ENCODE measurements around the gene PRKAR2A.

PRKAR2A gene

DNA sequence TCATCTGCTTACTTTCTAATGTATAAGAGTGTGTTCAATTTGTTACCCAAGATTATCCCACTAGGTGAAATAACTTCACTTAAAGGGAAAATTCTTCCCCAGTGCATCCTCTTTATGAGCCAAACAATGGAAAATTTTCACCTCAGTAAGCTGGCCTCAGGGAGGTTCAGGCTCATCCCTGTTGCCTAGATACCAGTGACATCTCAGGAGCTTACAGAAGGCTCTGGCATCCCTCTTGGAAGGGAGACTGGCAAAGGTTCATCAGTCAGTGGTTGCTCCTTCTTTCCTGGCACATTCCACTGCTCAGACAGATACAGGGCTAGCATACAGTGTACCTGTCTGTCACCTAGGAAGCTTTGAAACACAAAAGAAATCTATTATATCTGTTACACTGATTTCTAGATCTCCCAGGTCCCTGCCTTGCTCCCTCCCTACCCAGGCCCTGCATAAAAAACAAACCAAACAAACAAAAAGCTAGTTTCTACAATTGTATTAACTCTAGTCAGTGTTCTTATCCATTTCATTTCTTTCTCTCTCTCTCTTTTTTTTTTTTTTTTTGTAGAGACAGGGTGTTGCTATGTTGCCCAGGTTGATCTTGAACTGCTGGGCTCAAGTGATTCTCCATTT, 132.4 kb downstream of the PRKAR2A start:
- ATAC-seq, result peak; percentile 42
- TF ChIP-seq BACH2 (CRISPR knock-in tag; IDR thresholded peaks at IDR 0.05; ENCODE audit: borderline replicate concordance) (no peak), ZFP30 (CRISPR knock-in tag; IDR thresholded peaks at IDR 0.05) (no peak), ZNF70 (CRISPR knock-in tag; IDR thresholded peaks at IDR 0.05) (no peak), CSDC2 (CRISPR knock-in tag; IDR thresholded peaks at IDR 0.05) (no peak), ZFP3 (CRISPR knock-in tag; IDR thresholded peaks at IDR 0.05) (no peak), ISL1 (CRISPR knock-in tag; IDR thresholded peaks at IDR 0.05) (no peak), ZC3H10 (CRISPR knock-in tag; IDR thresholded peaks at IDR 0.05) (no peak), ARNTL (CRISPR knock-in tag; IDR thresholded peaks at IDR 0.05; ENCODE audit: borderline replicate concordance, low read depth) (no peak), SNAI2 (CRISPR knock-in tag; IDR thresholded peaks at IDR 0.05) (no peak), RARB (CRISPR knock-in tag; IDR thresholded peaks at IDR 0.05) (no peak), GLIS3 (CRISPR knock-in tag; IDR thresholded peaks at IDR 0.05) (no peak)
- TF ChIP-seq, protein P1, sequence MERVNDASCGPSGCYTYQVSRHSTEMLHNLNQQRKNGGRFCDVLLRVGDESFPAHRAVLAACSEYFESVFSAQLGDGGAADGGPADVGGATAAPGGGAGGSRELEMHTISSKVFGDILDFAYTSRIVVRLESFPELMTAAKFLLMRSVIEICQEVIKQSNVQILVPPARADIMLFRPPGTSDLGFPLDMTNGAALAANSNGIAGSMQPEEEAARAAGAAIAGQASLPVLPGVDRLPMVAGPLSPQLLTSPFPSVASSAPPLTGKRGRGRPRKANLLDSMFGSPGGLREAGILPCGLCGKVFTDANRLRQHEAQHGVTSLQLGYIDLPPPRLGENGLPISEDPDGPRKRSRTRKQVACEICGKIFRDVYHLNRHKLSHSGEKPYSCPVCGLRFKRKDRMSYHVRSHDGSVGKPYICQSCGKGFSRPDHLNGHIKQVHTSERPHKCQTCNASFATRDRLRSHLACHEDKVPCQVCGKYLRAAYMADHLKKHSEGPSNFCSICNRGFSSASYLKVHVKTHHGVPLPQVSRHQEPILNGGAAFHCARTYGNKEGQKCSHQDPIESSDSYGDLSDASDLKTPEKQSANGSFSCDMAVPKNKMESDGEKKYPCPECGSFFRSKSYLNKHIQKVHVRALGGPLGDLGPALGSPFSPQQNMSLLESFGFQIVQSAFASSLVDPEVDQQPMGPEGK (CRISPR knock-in tag; IDR thresholded peaks at IDR 0.05; ENCODE audit: borderline replicate concordance), result no peak

DNA sequence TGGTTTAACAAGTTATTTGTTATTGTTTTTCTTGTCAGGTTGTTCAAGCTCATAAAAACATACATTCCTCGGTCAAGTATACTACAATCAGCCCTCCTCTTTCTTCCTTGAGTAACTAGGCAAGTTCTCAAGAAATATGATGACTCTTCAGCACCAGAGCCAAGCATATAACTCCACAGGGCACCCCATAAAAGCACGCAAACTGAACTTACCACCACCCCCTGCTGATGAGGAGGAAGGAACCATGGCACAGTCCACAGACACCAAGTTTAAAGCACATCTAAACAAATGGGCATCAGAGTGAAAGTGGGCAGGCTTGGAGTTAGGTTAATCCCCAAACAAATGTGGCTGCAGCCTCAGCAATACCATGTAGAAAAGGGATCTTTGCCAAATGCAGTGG, 135.9 kb downstream of the PRKAR2A start:
- ATAC-seq, result no peak
- no peak for TF ChIP-seq TOX (CRISPR knock-in tag; IDR thresholded peaks at IDR 0.05; ENCODE audit: borderline replicate concordance)
- TF ChIP-seq ZNF565 (CRISPR knock-in tag; conservative IDR thresholded peaks at IDR 0.05; ENCODE audit: low read depth), result no peak
- TF ChIP-seq, protein P2, sequence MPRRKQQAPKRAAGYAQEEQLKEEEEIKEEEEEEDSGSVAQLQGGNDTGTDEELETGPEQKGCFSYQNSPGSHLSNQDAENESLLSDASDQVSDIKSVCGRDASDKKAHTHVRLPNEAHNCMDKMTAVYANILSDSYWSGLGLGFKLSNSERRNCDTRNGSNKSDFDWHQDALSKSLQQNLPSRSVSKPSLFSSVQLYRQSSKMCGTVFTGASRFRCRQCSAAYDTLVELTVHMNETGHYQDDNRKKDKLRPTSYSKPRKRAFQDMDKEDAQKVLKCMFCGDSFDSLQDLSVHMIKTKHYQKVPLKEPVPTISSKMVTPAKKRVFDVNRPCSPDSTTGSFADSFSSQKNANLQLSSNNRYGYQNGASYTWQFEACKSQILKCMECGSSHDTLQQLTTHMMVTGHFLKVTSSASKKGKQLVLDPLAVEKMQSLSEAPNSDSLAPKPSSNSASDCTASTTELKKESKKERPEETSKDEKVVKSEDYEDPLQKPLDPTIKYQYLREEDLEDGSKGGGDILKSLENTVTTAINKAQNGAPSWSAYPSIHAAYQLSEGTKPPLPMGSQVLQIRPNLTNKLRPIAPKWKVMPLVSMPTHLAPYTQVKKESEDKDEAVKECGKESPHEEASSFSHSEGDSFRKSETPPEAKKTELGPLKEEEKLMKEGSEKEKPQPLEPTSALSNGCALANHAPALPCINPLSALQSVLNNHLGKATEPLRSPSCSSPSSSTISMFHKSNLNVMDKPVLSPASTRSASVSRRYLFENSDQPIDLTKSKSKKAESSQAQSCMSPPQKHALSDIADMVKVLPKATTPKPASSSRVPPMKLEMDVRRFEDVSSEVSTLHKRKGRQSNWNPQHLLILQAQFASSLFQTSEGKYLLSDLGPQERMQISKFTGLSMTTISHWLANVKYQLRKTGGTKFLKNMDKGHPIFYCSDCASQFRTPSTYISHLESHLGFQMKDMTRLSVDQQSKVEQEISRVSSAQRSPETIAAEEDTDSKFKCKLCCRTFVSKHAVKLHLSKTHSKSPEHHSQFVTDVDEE (CRISPR knock-in tag; IDR thresholded peaks at IDR 0.05), result no peak
- no peak for TF ChIP-seq BACH2 (CRISPR knock-in tag; IDR thresholded peaks at IDR 0.05; ENCODE audit: borderline replicate concordance)
- TF ChIP-seq CSDC2 (CRISPR knock-in tag; IDR thresholded peaks at IDR 0.05), result no peak
- TF ChIP-seq, protein P3, sequence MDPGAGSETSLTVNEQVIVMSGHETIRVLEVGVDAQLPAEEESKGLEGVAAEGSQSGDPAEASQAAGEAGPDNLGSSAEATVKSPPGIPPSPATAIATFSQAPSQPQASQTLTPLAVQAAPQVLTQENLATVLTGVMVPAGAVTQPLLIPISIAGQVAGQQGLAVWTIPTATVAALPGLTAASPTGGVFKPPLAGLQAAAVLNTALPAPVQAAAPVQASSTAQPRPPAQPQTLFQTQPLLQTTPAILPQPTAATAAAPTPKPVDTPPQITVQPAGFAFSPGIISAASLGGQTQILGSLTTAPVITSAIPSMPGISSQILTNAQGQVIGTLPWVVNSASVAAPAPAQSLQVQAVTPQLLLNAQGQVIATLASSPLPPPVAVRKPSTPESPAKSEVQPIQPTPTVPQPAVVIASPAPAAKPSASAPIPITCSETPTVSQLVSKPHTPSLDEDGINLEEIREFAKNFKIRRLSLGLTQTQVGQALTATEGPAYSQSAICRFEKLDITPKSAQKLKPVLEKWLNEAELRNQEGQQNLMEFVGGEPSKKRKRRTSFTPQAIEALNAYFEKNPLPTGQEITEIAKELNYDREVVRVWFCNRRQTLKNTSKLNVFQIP (CRISPR knock-in tag; IDR thresholded peaks at IDR 0.05; ENCODE audit: borderline replicate concordance, low read depth), result no peak
- no peak for TF ChIP-seq TCF4 (CRISPR knock-in tag; IDR thresholded peaks at IDR 0.05; ENCODE audit: borderline replicate concordance)
- no peak for TF ChIP-seq ISL1 (CRISPR knock-in tag; IDR thresholded peaks at IDR 0.05)
- no peak for TF ChIP-seq GLIS3 (CRISPR knock-in tag; IDR thresholded peaks at IDR 0.05)
- no peak for TF ChIP-seq ZFP3 (CRISPR knock-in tag; IDR thresholded peaks at IDR 0.05)
- TF ChIP-seq, protein P4, sequence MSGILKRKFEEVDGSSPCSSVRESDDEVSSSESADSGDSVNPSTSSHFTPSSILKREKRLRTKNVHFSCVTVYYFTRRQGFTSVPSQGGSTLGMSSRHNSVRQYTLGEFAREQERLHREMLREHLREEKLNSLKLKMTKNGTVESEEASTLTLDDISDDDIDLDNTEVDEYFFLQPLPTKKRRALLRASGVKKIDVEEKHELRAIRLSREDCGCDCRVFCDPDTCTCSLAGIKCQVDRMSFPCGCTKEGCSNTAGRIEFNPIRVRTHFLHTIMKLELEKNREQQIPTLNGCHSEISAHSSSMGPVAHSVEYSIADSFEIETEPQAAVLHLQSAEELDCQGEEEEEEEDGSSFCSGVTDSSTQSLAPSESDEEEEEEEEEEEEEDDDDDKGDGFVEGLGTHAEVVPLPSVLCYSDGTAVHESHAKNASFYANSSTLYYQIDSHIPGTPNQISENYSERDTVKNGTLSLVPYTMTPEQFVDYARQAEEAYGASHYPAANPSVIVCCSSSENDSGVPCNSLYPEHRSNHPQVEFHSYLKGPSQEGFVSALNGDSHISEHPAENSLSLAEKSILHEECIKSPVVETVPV (CRISPR knock-in tag; IDR thresholded peaks at IDR 0.05), result no peak

DNA sequence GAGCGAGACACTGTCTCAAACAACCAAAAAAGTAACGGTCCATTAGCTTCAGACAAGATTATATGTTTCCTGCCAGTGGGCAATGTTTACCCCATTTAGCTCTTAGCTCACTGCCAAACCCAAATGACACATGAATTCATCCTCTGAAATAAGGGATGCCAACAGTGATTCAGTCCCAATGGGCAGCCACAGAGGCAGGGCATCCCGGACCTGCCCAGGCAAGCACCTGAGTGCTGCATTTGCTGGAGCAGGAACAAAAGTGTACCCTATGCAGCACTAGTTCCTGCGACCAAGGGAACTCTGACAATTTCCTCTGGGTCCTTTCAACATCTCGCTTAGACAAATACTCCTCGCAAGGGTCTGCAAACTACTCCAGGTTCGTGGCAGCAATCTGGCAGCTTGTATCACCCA, 138.6 kb downstream of the PRKAR2A start:
- TF ChIP-seq BACH2 (CRISPR knock-in tag; IDR thresholded peaks at IDR 0.05; ENCODE audit: borderline replicate concordance), result no peak
- no peak for TF ChIP-seq ZC3H10 (CRISPR knock-in tag; IDR thresholded peaks at IDR 0.05)
- no peak for TF ChIP-seq ARNTL (CRISPR knock-in tag; IDR thresholded peaks at IDR 0.05; ENCODE audit: borderline replicate concordance, low read depth)
- no peak for TF ChIP-seq RARB (CRISPR knock-in tag; IDR thresholded peaks at IDR 0.05)
- no peak for TF ChIP-seq TOX (CRISPR knock-in tag; IDR thresholded peaks at IDR 0.05; ENCODE audit: borderline replicate concordance)
- TF ChIP-seq ZFP30 (CRISPR knock-in tag; IDR thresholded peaks at IDR 0.05), result no peak
- TF ChIP-seq CSDC2 (CRISPR knock-in tag; IDR thresholded peaks at IDR 0.05), result no peak
- no peak for TF ChIP-seq OSR1 (CRISPR knock-in tag; IDR thresholded peaks at IDR 0.05)
- no peak for TF ChIP-seq ZNF8 (CRISPR knock-in tag; IDR thresholded peaks at IDR 0.05)
- TF ChIP-seq, protein P5, sequence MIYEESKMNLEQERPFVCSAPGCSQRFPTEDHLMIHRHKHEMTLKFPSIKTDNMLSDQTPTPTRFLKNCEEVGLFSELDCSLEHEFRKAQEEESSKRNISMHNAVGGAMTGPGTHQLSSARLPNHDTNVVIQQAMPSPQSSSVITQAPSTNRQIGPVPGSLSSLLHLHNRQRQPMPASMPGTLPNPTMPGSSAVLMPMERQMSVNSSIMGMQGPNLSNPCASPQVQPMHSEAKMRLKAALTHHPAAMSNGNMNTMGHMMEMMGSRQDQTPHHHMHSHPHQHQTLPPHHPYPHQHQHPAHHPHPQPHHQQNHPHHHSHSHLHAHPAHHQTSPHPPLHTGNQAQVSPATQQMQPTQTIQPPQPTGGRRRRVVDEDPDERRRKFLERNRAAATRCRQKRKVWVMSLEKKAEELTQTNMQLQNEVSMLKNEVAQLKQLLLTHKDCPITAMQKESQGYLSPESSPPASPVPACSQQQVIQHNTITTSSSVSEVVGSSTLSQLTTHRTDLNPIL (CRISPR knock-in tag; IDR thresholded peaks at IDR 0.05; ENCODE audit: low read depth), result no peak
- TF ChIP-seq, protein P4 (CRISPR knock-in tag; IDR thresholded peaks at IDR 0.05), result no peak
- no peak for TF ChIP-seq ZNF565 (CRISPR knock-in tag; conservative IDR thresholded peaks at IDR 0.05; ENCODE audit: low read depth)
- peak; percentile 41 for ATAC-seq

Data from SK-N-SH treated with all-trans-retinoic acid at 6 μM for 48 hours (cell line).